ENCODE data around the gene GRIA1.

GRIA1 gene

DNA sequence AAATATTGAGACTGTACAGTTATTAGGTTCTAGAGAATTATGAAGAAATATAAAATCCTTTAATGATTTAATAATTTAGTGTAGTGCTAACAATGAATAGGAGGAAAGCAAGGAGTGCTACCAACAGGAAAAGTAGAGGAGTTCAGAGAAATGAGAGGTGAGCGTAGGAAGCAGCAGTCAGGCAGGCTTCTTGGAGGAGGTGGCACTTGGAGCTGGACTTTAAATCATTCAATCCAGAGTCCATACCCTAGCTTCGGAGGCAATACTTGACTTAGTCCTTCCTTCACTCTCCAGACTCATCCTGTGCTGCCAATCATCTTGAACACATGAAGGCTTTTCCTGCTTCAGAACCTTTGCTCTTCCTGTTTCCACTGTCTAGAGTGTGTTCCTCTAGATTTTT lies 254.3 kb downstream of the GRIA1 start:
- DNase-seq = no peak

DNA sequence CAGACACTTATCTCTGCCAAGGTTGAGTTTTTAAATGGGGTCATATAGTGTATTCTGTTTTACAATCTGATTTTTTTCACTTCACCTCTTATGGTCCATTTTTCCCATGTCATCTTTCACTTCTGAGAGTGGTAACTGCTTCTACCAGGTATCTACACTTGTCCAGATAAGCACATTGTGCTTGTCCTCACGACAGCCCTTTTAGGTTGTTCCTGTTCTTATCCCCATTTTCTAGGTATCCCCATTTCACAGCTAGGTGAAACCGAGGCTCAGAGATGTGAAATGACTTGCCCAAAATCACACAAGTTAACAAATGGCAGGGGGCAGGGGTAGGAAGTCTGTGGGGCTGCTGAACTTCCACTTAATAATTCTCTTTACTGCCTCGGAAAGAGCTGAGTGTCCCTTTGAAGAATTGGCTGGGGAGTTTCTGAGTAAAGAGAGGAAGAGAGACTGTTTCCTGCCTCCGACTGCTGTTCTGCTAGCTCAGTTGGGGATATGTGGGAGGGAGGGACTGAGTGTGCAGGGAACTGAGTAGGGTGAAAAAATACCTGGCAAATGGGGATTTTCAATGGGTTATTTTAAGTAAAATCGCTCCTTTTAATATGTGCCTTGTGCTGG lies 255.4 kb downstream of the GRIA1 start:
- DNase-seq = peak in 1 of 4 experiments; percentile 1

DNA sequence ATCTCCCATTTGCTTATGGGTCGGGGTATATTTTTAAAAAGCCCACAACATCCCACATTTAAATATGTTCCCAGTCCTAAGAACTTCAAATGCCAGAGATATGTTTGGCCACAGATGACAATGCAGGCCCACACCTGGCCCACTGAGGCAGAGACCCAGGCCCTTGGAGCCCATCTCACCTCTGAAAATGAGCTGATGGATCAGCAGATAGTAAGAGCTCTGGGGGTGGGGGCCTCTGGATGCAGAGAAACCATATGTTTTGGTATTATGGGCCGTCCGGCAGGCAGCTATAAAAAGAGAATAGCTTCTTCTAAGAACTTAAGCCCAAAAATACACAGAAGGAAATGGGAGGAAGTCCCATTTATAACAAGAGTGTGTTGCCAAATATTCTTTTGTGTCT lies 256.0 kb downstream of the GRIA1 start:
- DNase-seq = no peak

DNA sequence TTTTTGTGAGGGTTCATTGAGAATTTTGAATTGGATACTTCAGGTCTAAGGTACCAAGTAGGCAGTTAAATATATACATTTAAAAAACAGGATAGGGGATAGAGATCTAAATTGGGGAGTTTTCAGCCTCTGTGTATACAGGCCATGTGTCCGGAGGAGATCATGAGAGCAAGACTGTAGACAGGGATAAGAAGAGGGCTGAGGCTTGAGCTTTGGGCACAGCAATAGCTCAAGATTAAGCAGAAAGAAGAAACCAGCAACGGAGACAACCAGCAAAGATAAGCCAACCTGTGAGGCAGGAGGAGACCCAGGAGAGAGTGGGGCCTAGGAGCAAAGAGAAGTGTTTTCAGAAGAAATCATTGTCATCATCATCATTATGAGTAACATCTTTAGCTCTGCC lies 258.4 kb downstream of the GRIA1 start:
- DNase-seq = no peak

DNA sequence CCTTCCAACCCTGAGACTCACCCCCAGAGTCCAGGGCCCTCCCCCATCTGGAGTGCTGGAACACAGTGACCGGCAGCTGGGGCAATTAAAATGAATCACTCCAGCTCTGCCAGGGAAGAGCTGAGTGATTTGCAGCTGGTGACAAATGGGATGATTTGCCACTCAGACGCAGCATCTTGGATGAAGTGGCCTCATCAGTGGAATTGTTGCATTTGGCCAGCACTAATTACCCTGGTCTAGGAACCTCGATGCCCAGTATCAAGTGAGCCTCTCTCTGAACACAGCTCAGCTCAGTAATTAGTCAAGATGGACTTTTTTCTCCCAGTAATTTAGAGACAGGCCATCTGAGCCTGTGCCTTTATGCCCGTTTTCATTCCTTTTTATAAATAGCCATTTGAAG lies 259.5 kb downstream of the GRIA1 start:
- DNase-seq = no peak

DNA sequence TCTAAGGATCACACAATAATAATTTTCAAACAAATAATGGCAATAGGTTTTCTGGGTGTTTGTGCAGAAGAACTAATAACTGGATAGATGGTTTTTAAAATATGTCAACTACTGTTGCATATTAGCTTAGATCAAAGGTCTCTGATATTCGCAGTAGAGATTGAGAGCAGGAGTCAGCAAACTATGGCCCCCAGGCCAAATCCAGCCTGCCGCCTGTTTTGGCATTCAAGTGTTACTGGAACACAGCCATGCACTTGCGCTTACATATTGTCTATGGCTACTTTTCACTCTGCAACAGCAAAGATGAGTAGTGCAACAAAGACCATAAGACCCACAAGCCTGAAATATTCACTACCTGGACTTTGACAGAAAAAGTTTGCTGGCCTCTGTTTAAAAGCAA lies 260.8 kb downstream of the GRIA1 start:
- no peak for DNase-seq

DNA sequence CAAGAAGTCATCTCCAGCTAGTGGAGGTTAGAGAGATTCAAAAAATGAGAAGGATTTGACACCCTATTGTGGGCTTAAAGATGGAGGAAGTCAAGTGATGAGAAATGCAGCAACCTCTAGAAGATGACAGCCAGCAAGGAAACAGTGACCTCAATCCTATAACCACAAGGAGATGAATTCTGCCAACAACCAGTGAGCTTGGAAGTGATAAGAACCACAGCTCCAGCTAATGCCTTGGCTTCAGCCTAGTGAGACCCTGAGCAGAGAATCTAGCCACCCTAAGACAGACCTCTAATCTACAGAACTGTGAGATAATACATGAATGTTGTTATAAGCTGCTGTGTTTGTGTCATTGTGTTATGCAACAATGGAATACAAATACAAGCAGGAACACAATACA lies 262.4 kb downstream of the GRIA1 start:
- no peak for DNase-seq

DNA sequence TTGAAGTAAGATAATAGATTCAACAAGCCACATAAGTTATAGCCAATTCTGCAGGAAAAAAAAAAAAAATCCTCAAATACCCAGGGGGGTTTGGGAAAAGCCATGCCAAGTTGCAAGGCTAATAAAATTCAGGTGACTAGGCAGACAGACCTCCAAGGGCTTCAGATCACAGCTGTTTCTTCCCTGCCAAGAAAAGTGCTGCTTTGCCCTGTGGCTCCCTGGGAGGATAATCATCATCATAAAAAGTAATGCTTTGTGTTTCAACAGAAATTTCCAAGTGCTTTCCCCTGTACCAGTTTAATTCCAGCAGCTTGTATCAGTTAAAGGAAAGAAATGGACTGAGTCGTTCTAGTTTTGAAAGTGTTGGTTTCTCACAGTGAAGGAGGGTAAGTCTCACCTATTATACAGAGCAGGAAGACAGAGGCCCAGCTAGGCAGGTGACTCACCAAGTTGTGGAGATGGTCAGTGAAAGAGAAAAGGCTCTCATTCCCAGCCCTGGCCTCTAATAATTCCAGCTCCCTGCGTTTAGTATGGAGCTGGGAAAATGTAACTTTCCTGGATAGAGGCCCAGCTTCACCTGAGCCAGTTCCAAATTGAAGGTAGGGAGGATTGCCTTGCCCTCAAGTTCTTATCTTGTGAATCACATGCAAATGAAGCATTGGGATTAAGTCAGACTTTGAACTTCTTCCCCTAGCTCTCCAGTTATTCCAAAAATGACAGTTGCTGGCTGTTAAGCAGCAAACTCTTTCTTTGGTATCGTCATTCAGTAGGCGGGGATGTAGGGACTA lies 263.4 kb downstream of the GRIA1 start:
- DNase-seq = no peak

DNA sequence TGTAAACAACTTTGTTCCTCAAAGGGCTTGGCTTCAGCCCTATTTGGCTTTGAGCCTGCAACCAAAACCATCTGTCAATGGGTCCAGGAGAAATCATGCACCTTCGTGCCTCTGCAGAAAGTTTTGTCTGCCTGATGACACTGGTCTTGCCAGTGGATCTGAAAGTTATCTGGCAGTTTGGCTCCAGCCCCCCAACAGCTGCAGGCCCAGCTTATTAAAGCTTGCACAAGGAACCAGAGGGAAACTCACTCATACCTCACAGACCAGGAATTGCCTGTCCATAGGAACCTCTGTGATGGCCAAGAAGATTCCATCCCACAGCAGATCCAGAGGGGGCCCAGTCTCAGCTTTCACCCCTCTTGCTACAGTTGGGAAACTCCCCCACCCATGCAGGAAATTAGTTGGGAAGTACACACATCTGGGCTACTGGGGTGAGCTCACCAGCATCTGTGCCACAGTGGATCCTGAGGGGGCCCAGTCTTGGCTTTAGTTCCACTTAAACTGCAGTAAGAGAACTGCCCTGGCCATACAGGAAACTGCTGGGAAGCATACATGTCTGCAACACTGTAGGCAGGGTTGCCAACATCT lies 265.5 kb downstream of the GRIA1 start:
- DNase-seq = no peak

DNA sequence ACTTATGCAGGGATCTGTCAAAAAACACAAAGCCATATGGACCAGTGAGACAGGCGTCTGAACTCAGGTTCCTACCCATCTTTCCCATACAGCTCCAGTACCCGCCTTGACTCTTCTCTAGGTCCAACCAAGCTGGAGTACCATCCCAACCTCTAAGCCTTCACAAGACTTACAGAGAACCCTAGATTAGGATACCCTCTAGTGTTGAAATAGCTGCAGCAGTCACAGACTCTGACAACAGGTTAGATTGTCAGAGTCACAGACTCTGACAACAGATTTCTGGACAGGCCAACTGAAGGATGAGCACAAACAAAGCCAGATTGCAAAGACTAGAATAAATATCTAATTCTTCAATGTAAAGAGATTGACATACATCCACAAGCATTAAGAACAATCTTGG lies 266.1 kb downstream of the GRIA1 start:
- DNase-seq = no peak

DNA sequence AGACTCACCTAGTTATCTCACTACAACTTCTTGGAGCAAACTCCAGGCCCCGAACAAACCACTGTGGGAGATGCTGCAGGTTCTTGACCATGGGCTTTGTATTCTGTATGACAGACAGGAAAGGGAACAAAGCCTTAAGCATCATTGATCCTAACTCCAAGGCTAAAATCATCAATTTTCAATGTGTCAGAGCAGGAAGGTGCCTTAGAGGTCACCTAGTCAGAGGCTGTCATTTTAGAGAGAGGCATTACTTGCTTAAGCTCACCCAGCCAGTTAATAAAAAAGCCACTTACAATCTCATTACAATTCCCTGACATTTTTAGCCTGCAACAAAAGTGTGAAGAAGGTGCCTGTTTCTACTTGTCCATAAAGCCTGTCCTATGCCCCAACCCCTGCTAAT lies 275.5 kb downstream of the GRIA1 start:
- no peak for DNase-seq

DNA sequence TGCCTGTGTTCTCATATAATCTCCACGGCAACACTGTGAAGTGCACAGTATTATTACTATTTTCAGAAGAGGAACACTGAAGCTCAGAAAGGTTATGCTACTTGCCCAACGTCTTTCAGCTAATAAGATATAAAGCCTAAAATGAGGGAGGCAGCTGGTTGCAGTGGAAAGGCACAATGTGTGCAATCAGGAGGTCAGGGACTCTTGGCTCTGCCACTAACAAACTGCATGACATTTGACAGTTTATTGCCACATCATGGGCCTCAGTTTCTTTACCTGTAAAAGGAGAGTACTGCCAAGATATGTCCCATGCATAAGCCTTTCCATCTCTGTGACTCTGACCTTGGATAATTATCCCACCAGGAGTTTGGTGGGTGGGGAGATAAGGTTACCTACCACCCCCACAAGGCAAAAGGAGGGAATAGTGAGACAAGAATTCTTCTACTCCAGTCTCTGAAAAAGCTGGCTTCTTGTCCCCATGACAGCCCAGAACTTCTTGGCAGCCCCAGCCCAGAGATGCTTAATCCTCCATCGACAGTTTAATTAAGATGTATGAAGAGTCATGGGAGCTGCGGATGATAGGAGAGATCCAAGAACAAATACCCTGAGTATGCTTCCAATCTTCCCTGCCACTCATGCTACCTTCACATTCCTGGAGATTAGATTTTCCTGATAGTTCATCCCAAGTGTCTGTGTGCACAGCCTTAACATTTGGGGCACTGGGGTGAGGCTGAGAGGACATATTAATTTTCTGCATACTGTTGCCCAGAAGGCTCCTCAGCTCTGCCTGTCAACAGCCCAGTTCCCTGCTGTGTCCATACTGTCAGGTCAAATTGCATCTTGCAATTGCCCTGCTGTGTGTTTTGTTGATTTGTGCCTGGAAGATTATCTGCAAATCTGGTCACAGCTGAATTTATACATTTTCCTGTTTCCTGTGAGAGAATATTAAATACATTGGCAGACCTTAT lies 277.0 kb downstream of the GRIA1 start:
- DNase-seq = no peak

DNA sequence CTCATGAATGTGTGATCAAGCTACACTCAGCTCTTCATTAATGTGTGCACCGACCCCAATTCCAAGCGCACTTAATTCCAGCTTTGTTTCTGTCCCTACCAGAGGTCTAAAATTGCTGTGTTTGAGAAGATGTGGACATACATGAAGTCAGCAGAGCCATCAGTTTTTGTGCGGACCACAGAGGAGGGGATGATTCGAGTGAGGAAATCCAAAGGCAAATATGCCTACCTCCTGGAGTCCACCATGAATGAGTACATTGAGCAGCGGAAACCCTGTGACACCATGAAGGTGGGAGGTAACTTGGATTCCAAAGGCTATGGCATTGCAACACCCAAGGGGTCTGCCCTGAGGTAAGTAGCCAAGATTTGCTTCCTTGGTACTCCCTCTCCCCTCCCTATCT lies 279.6 kb downstream of the GRIA1 start:
- DNase-seq = no peak

DNA sequence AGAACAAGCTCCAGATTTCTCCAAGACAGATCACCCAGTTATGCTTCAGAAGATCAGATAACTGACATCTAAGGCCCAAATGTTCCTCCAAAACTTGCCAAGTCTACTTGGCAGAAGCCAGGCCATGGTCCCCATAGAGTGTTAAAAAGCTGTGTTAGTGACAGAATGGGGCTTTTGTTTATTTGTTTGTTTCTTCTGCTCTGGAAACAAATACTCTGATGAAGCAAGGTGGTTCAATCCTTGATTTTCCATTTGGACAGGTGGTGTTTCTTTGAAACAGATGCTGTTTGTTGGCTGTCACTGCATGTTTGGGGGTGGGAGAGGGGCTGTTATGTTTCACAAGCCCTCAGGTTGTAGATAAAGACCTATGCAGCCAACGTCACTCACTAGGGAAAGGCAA lies 284.2 kb downstream of the GRIA1 start:
- DNase-seq = no peak

DNA sequence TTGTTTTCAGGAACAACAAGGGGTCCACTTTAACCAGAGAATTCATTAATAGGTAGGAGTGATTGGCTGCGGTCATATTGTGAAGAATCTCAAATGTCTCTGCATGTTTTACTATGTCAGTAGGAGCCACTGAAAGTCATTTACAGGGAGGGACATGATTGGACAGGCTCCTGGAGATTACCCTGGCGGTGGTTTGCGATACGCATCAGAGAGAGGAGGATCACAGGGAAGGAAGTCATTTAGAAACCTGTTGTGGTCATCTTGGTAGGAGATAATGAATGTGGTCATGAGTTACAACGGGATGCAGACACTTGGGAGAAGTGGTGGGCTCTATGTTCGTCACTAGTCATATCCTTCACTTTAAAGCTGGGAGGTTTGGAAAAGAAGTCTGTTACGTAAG lies 285.5 kb downstream of the GRIA1 start:
- no peak for DNase-seq

DNA sequence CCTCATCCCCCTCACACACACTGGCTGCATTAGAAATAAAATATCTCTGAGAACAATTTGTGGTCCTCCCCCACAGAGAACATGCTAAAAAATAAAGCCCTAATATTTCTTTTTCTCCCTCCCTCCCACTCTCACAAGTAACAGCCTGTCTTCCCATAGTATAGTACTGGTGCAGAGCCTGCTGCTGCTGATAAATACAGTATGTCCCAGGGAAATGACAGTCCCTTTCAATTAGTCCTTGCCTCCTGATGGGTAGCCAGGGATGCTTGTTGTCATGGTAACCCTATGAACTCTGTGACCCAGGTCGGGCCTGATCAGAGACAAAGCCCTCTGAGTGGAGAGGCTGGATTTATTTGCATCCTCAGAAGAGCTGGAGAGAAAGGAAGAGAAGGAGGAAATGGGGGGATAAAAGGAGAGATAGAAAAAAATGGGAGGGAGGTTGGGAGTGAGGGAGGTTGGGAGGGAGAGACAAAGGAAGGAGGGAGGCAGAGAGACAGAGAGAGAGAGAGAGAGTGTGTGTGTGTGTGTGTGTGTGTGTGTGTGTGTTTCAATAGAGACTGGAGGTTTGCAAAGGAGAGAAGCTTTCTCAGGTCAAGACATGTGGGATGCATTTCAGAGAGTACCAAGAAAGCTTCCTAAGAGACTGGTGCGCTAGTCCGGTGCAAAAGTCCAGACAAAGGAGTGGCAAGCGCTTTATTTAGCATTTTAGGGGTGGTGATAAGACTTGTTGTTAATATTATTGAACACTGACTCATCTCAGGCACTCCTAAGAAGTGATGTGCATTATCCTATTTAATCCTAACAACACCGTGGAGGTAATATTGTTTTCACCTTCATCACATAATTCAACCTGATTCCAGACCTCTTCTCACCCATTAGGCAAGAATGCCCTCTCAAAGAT lies 287.5 kb downstream of the GRIA1 start:
- DNase-seq = no peak

DNA sequence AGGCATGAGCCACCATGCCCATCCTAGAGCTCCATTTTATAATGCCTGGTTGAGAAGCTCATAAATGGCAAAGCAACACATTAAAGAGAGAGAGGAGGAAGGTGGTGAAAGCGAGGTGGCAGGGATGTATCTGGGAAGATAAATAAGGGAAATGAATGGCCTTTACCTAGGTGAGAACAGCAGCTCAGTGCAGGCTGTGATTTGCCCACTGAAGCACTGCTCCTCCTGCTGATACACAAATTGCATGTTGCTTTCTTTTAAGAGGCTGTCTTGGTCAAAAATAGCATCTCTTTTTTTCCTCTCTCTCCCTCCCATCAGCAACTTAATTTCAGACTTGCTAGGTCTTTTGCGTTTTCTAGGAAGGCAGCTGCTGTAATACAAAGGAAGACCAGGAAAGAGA lies 289.4 kb downstream of the GRIA1 start:
- DNase-seq = no peak

DNA sequence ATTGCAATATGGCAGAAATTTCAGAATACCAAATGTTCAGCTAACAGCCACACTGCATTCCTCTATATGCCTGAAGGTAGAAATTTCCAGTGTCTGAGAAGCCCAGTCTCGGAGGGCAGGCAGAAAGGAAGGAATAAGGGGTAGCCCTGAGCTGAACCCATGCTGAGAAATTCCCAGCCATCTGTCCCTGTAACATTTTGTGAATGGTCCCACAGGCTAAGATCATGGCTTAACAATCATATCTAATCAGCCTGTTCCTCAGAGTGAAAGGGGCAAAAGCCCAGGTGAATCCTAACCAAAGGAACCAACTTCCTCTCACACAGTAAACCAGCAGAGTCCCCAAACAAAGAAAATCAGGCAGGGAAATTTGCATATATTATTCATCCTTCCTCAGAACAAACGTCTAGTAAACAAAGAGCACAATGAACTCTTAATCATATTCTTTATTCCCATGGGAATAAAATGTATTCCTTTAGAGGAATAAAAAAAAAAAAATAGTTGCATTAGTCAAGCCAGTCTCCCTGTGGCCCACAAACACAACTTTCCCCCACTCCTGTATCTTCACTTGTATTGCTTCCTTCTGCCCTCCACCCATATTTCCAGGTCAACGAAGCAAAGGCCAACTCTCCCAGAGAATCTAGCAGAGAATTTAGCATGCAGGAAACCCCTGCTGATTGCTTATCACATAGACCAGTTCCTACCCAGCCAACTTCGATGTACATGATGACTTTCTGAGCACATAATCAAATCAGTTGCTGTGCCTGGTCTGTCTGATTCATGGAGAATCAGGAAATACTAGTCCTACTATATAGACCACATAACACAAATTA lies 290.6 kb downstream of the GRIA1 start:
- DNase-seq = no peak

DNA sequence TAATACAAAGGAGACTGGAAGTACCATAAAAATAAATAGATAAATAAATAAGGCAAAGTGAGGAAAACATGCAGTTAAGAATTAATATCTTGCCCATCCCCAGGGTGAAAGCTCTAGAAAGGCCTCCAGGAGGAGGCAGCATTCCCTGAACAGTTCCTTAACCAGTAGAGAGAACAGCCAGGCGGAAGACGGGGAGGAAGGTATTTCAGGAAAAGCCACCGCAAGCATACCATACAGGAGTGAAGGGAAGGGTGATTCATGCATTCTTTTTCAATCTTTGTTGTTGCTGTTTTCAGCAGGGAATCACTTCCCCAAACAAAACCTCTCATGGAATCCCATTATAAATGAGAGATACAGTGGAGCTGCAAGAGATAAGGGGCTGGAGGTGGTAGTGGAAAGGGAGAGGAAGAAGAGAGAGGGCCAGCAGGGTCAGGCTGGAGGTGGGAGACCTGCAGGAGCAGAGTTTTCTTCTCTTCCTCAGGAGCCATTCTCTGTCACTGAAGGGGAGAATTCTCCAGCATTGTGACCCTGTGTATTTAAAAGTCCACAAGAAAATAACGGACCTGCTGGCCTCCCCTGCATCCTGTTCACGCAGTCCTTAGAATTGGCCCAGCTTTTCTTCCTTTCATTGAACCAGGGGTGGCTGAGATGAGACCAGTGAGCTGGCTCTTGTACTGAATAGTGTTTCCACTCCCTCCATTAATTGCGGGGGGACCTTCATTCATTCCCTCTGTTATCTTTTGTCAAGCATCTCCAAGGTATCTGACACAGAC lies 292.3 kb downstream of the GRIA1 start:
- DNase-seq = no peak

DNA sequence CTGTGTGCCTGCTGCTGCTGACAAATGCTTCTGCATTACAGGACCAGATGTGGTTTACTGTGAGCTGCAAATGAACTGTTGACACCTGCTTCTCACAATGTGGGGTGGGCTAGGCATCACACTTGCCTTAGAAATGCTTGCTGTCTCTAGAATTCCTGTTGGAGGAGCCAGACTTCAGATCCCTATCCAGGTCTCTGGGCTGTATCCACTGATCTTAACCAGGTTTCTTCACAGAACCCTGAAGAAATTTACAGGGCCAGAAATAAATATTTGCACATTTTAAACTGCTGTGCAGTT lies 292.8 kb downstream of the GRIA1 start:
- no peak for DNase-seq

Data from suppressor macrophage (primary cell).